Body of pancreas (tissue), 4 donors: ENCODE measurements around the gene RIMS4.

ENCODE experiments used
- POLR2A ChIP-seq, 3 donors: fragments of 450-650 bp; IDR thresholded peaks; one replicate each; pipeline ENCODE4 v1.6.1; 2016; ENCODE audit warnings: antibody characterized with exemption in 3 of 3, mild to moderate bottlenecking in 2 of 3
- TF ChIP-seq, protein P1 (sequence below), 7 experiments: fragments of 450-650 bp in 4 of 7; fragments of 200-600 bp in 3 of 7; sonication (generic) in 3 of 7; IDR thresholded peaks; one replicate each; pipeline ENCODE4 v1.5.1; 2016 to 2019; ENCODE audit warnings: antibody characterized with exemption in 7 of 7

- TF ChIP-seq, protein P1, sequence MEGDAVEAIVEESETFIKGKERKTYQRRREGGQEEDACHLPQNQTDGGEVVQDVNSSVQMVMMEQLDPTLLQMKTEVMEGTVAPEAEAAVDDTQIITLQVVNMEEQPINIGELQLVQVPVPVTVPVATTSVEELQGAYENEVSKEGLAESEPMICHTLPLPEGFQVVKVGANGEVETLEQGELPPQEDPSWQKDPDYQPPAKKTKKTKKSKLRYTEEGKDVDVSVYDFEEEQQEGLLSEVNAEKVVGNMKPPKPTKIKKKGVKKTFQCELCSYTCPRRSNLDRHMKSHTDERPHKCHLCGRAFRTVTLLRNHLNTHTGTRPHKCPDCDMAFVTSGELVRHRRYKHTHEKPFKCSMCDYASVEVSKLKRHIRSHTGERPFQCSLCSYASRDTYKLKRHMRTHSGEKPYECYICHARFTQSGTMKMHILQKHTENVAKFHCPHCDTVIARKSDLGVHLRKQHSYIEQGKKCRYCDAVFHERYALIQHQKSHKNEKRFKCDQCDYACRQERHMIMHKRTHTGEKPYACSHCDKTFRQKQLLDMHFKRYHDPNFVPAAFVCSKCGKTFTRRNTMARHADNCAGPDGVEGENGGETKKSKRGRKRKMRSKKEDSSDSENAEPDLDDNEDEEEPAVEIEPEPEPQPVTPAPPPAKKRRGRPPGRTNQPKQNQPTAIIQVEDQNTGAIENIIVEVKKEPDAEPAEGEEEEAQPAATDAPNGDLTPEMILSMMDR (IDR thresholded peaks at IDR 0.05): no peak
- TF ChIP-seq POLR2A (IDR thresholded peaks at IDR 0.05): no peak
Observed at GRCh38 chr20:44709797-44710196, 100.5 kb downstream of the RIMS4 start.
